LNCaP clone FGC (cell line): ENCODE data around the gene NFAM1.

ENCODE experiments used
- DNase-seq: peaks from one replicate; pipeline ENCODE4 v3.0.0-alpha.2; 2011; ENCODE audit warnings: low read depth
- H3K4me3 ChIP-seq: 2 replicates; pipeline ENCODE4 v1.5.1; 2011; ENCODE audit warnings: mild to moderate bottlenecking, low read depth, low read length, control low read depth
- CTCF ChIP-seq: IDR thresholded peaks from 2 replicates; pipeline ENCODE4 v1.5.1; 2012; ENCODE audit warnings: mild to moderate bottlenecking; ENCODE audit not compliant: control insufficient read depth, insufficient read depth; ENCODE audit errors: extremely low read depth

Gene NFAM1, protein sequence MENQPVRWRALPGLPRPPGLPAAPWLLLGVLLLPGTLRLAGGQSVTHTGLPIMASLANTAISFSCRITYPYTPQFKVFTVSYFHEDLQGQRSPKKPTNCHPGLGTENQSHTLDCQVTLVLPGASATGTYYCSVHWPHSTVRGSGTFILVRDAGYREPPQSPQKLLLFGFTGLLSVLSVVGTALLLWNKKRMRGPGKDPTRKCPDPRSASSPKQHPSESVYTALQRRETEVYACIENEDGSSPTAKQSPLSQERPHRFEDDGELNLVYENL

GRCh38 chr22:42432020-42432596, at the start of gene NFAM1:
Gene NFAM1, minus strand, starts transcription at chr22:42432403. Its CDS starts 46 bp downstream, at chr22:42432357.
- H3K4me3 ChIP-seq: no peak within 1 kb of the TSS
- TF ChIP-seq CTCF: no peak
- DNase-seq: no peak

DNA sequence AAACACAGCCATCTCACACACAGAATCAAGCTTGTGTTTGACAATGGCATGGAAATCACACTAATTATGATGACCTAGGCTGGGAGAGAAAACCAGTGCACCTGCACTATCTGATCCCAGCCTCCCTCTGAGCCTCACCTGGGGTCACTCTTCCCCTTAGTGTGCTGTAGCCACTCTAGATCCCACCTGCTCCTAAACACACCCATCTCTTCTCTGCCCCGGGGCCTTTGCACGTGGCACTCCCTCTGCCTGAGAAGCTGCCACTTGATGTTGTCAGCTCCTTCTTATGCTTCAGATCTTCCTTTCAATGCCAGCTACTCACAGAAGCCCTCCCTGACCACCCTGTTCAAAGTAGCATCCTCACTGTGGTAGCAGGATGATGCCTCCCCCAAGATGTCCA, 42.9 kb upstream of the NFAM1 start:
- TF ChIP-seq CTCF: no peak
- no peak overlapping the region for H3K4me3 ChIP-seq
- DNase-seq: no peak

DNA sequence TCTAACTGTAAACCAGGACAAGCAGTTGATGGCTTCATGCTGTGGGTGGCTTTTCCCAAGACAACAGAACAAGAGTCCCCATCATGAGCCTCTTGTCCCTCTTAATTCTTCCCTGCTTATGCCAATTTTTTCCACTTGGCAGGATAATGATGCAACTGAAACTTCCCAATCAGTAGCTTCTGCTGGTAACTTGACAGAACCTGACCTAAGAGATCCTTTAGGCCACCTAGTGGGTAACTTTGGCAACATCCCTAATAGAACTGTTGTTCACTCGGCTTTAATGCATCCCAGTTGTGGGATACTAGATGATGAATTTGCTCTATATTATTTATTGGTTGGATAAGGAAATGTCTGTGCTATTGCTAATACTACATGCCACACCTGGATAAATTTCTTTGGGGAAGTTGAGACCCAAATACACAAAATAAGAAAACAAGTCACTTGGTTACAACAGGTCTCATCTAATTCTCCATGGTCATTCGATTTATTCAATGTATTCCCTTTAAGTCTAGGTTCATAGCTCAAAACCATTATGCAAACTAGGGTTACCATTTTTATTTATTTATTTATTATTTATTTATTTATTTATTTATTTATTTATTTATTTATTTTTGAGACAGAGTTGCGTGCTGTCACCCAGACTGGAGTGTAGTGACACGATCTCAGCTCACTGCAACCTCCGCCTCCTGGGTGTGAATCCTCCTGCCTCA, 41.4 kb upstream of the NFAM1 start:
- H3K4me3 ChIP-seq: no peak overlapping the region
- DNase-seq: no peak
- TF ChIP-seq CTCF: peak; percentile 65

DNA sequence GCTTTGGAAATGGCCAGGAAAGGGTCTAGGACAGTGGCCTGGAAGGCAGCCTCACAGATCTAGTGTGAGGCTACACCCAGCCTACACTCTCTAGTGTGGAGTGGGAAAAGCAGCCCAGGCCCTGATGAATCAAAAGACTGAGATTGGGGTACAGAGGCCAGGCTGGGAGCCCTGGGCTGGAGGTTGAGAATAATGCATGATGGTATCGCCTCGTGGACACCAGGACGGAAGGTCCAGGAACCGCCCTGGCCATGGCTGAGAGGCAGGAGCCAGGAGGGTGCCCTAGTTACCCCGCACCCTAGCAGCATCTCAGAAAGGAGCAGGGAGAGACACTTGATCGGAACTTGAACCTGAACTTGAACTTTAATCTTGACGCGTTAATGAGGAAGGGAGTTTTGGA, 40.5 kb upstream of the NFAM1 start:
- TF ChIP-seq CTCF: no peak
- DNase-seq: no peak
- H3K4me3 ChIP-seq: no peak overlapping the region

GRCh38 chr22:42471441-42471840, 39.2 kb upstream of the NFAM1 start:
- no peak for TF ChIP-seq CTCF
- no peak overlapping the region for H3K4me3 ChIP-seq
- DNase-seq: no peak

GRCh38 chr22:42470366-42471082, 38.3 kb upstream of the NFAM1 start:
- no peak for TF ChIP-seq CTCF
- no peak overlapping the region for H3K4me3 ChIP-seq
- DNase-seq: no peak
